ENCODE measurements around the gene FAM186B.

GRCh38 chr12:49580572-49581535 is 24.6 kb downstream of the FAM186B start:
- TF ChIP-seq CTCF (conservative IDR thresholded peaks at IDR 0.05 in 1 of 2, IDR thresholded peaks at IDR 0.05 in 1 of 2; ENCODE audit: low read depth in 1 of 2, low read length in 2 of 2) (peak; percentile 91 to 97), EZH2 (IDR thresholded peaks at IDR 0.05; ENCODE audit: low read length, missing control alignments) (no peak)

Data from fibroblast of lung (primary cell).